Measurements from ENCODE around the gene NLRC5. TPM values are rescaled to one million over a fixed set of nuclear protein-coding genes. Genes with fewer than 3 reads are reported as not detected.
A peak's percentile ranks its signal among the peaks of the same experiment; 100 is the strongest.
"Not testable (repeated sequence)": the region's sequence is repeated elsewhere in the genome, so short reads cannot be mapped to it uniquely, and the experiment has no call there.

The NLRC5 gene
- total RNA-seq, 4 donors from 2014 or later = 32.4 to 57.9 (median 37.1) TPM

DNA sequence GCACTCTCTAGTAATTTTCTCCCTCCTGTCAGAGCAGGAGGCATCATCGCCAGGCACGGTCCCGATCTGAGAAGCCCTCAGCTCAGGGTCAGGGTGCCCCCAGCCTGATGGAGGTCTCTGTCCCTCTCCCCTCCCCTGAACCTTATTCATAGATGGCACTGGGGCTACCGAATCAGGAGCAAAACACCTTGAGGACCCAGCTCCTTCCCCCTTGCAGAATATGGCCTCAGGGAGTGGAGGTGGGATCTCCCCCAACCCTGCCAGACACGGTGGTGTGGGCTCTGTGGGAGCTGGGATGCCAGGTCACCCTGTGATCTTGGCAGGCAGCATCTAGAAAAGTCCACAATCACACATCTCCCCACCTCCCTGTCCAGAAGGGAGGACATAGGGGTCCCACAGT lies 105.6 kb downstream of the NLRC5 start:
- Histone ChIP-seq H3K4me3 (no peak overlapping the region), H3K9me3 (no peaks in the 10 kb centered on the region), H3K27me3 (no peaks in the 10 kb centered on the region), H3K36me3 (peaks cover 0 to 5% (median 0%) of the 10 kb centered on the region in 3 donors), H3K27ac (peak overlapping the region in 2 of 4 donors; percentile 83 to 88), H3K4me1 (peaks cover 0 to 48% (median 18%) of the 10 kb centered on the region in 4 donors)
- DNase-seq (ENCODE audit: low spot score in 2 of 2) = no peak
- TF ChIP-seq EP300 (IDR thresholded peaks at IDR 0.05) (no peak), POLR2A (IDR thresholded peaks at IDR 0.05) (no peak)
- TF ChIP-seq, protein P1, sequence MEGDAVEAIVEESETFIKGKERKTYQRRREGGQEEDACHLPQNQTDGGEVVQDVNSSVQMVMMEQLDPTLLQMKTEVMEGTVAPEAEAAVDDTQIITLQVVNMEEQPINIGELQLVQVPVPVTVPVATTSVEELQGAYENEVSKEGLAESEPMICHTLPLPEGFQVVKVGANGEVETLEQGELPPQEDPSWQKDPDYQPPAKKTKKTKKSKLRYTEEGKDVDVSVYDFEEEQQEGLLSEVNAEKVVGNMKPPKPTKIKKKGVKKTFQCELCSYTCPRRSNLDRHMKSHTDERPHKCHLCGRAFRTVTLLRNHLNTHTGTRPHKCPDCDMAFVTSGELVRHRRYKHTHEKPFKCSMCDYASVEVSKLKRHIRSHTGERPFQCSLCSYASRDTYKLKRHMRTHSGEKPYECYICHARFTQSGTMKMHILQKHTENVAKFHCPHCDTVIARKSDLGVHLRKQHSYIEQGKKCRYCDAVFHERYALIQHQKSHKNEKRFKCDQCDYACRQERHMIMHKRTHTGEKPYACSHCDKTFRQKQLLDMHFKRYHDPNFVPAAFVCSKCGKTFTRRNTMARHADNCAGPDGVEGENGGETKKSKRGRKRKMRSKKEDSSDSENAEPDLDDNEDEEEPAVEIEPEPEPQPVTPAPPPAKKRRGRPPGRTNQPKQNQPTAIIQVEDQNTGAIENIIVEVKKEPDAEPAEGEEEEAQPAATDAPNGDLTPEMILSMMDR (IDR thresholded peaks at IDR 0.05) = no peak
- WGBS, 2 donors = 77 to 80% methylated on average over 5 of the region's 5 CpGs

DNA sequence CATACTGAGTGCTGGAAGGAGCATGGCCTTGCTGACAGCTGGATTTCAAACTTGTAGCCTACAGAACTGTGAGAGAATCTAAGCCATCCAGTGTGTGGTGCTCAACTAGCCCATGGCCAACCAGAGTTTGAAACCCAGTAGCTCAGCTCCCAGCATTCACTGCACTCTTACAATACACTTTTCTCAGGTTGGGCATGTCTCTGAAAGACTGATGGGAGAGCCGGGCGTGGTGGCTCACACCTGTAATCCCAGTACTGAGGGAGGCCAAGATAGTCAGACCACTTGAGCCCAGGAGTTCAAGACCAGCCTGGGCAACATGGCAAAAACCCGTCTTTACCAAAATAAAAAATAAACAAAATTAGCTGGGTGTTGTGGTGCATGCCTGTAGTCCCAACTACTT lies 106.8 kb downstream of the NLRC5 start:
- Histone ChIP-seq H3K36me3 (peaks cover 0 to 5% (median 0%) of the 10 kb centered on the region in 3 donors), H3K9me3 (no peaks in the 10 kb centered on the region), H3K27ac (no peak overlapping the region), H3K4me1 (peaks cover 0 to 45% (median 17%) of the 10 kb centered on the region in 4 donors), H3K4me3 (no peak overlapping the region), H3K27me3 (no peaks in the 10 kb centered on the region)
- TF ChIP-seq POLR2A (IDR thresholded peaks at IDR 0.05) (no peak), EP300 (IDR thresholded peaks at IDR 0.05) (no peak)
- TF ChIP-seq, protein P1 (IDR thresholded peaks at IDR 0.05) = no peak
- no peak for DNase-seq (ENCODE audit: low spot score in 2 of 2)
- 94 to 100% methylated on average over 3 of the region's 3 CpGs for WGBS, 2 donors

DNA sequence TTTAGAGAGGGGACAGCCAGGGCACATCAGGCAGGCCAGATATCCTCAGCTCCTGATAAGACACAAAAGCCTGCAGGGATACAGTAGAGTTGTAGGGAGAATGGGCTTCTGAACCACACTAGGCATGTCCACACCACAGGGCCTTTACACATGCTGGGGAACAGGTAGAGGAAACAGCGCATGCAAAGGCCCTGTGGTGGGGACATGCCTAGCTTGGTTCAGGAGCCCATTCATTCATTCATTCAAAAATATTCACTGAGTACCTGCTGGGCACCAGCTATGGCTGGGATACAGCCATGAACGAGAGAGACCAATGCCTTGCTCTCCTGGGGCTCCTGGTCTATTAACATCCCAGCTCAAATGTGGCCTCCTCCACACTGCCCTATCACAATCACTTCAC lies 107.4 kb downstream of the NLRC5 start:
- TF ChIP-seq EP300 (IDR thresholded peaks at IDR 0.05) = no peak

DNA sequence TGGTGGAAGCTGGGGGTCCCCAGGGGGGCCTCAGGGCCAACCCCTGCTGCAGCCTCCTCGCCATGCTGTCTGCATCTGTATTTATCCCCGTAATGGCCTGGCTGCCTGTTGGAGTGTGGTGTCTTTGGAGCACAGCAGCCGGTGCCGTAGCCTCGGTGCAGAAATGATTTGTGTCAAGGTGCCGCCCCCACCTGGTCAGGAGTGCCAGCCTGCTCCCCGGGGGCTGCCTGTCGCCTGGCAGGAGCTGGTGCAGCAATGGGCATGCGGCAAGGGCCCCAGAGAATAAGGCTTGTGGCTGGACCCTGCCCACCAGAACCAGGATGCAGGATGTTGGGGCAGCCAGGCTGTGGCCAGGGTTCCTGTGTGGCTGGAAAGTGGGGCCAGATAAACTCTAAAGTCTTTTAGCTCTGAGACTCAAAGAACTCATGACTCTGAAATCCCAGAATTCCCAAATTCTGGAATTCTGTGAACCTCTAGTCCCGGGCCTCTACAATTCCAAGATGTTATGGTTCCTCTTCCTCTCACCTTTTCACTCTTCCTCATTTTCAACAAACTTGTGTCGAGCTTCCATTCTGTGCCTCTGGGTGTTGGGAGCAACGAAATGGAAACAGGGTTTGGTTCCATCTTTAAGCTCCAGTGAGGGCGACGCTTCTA lies 109.0 kb downstream of the NLRC5 start:
- no peak for DNase-seq (ENCODE audit: low spot score in 2 of 2)
- H3K36me3 ChIP-seq = peaks cover 0 to 8% (median 0%) of the 10 kb centered on the region in 3 donors
- H3K27ac ChIP-seq = no peak overlapping the region
- peaks cover 0 to 36% (median 11%) of the 10 kb centered on the region in 4 donors for H3K4me1 ChIP-seq
- H3K4me3 ChIP-seq = no peak overlapping the region
- TF ChIP-seq EP300 (IDR thresholded peaks at IDR 0.05) (no peak), POLR2A (IDR thresholded peaks at IDR 0.05) (no peak)
- TF ChIP-seq, protein P1 (IDR thresholded peaks at IDR 0.05) = no peak
- H3K9me3 ChIP-seq = no peaks in the 10 kb centered on the region
- WGBS, 2 donors = 76 to 79% methylated on average over 14 of the region's 14 CpGs
- no peaks in the 10 kb centered on the region for H3K27me3 ChIP-seq

More for the DNA sequence above, 107.4 kb downstream of the NLRC5 start:
- peaks cover 0 to 39% (median 13%) of the 10 kb centered on the region in 4 donors for H3K4me1 ChIP-seq
- H3K9me3 ChIP-seq = no peaks in the 10 kb centered on the region
- WGBS, 2 donors = 89 to 94% methylated on average over 2 of the region's 2 CpGs
- DNase-seq (ENCODE audit: low spot score in 2 of 2) = no peak
- H3K27me3 ChIP-seq = no peaks in the 10 kb centered on the region
- no peak overlapping the region for H3K4me3 ChIP-seq
- H3K27ac ChIP-seq = no peak overlapping the region
- peaks cover 0 to 5% (median 0%) of the 10 kb centered on the region in 3 donors for H3K36me3 ChIP-seq

DNA sequence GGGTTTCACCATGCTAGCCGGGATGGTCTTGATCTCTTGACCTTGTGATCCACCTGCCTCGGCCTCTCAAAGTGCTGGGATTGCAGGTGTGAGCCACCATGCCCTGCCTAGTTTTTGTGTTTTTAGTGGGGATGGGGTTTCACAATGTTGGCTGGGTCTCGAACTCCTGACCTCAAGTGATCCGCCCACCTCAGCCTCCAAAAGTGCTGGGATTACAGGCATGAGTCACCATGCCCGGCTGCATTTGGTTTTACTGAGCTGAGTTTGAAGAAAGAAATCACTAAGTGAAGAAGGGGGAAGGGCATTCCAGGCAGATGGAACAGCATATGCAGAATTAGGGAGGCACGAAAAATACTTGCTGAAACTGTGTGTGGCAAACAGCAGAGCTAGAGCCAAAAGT lies 110.6 kb downstream of the NLRC5 start:
- not testable (repeated sequence) for H3K27me3 ChIP-seq; DNase-seq (ENCODE audit: low spot score in 2 of 2); H3K27ac ChIP-seq; H3K4me3 ChIP-seq; H3K36me3 ChIP-seq; H3K9me3 ChIP-seq
- H3K4me1 ChIP-seq = peaks cover 0 to 22% (median 0%) of the 10 kb centered on the region in 4 donors
- WGBS, 2 donors = 68 to 72% methylated on average over 6 of the region's 6 CpGs

DNA sequence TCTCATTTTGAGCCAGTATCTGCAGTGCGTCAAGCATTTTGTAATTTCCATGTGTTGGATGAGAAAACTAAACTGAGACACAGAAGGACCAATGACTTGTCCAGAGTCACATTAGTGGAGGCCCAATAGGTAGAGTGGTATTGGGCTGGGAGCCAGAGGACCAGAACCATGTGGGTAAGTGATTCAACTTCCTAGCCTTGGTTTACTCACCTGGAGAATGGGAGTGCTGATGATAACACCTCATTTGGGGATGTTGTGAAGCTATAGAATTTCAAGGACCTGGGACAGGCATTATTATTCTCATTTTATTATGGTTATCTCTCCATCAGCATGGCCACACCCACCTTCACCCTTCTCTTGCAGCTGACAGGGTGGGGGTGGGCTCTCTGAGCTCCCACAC lies 111.1 kb downstream of the NLRC5 start:
- Histone ChIP-seq H3K4me3 (no peak overlapping the region), H3K27me3 (no peaks in the 10 kb centered on the region), H3K36me3 (peaks cover 0 to 8% (median 0%) of the 10 kb centered on the region in 3 donors), H3K27ac (no peak overlapping the region), H3K4me1 (peaks cover 0 to 18% (median 0%) of the 10 kb centered on the region in 4 donors), H3K9me3 (no peaks in the 10 kb centered on the region)
- WGBS, 2 donors = 87 to 95% methylated on average over 1 of the region's 1 CpG
- no peak for TF ChIP-seq POLR2A (IDR thresholded peaks at IDR 0.05)
- TF ChIP-seq, protein P1 (IDR thresholded peaks at IDR 0.05) = no peak
- no peak for TF ChIP-seq EP300 (IDR thresholded peaks at IDR 0.05)
- DNase-seq (ENCODE audit: low spot score in 2 of 2) = no peak

All from tibial nerve (tissue), 4 donors.